ENCODE data around the gene AIM2.
"Not testable (repeated sequence)": the region's sequence is repeated elsewhere in the genome, so short reads cannot be mapped to it uniquely, and the experiment has no call there.

The AIM2 gene

DNA sequence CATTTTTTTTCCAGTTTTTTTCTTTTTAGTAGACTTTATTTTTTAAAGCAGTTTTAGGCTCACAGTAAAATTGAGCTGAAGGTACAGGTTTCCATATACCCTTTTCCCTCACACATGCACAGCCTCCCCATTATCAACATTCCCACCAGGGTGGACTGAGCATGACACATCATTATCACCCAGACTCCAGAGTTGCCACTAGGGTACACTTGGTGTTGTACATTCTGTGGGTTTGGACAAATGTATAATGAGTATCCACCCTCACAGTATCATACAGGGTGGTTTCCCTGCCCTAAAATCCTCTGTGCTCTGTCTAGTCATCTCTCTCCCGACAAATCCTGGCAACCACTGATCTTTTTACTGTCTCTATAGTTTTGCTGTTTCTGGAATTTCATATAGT lies 3.0 kb upstream of the AIM2 start:
- DNase-seq (ENCODE audit: low read depth, low spot score) = no peak

GRCh38 chr1:159077120-159077961 lies 775 bp upstream of the AIM2 start:
- DNase-seq (ENCODE audit: low read depth, low spot score) = no peak

GRCh38 chr1:159071970-159072582 lies 4.5 kb downstream of the AIM2 start:
- DNase-seq (ENCODE audit: low read depth, low spot score) = no peak

DNA sequence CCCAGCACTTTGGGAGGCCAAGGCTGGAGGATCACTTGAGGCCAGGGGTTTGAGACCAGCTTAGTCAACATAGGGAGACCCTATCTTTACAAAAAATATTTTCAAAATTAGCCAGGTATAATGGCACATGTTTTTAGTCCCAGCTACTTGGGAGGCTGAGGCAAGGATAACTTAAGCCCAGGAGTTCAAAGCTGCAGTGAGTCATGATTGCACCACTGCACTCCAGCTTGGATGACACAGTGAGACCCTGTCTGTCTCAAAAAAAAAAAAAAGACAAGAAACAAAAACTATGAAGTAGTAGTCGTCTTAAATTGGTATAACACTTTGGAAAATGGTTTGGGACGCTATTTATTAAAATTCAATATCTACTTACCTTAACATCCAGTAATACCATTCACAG lies 7.7 kb downstream of the AIM2 start:
- DNase-seq (ENCODE audit: low read depth, low spot score) = no peak

DNA sequence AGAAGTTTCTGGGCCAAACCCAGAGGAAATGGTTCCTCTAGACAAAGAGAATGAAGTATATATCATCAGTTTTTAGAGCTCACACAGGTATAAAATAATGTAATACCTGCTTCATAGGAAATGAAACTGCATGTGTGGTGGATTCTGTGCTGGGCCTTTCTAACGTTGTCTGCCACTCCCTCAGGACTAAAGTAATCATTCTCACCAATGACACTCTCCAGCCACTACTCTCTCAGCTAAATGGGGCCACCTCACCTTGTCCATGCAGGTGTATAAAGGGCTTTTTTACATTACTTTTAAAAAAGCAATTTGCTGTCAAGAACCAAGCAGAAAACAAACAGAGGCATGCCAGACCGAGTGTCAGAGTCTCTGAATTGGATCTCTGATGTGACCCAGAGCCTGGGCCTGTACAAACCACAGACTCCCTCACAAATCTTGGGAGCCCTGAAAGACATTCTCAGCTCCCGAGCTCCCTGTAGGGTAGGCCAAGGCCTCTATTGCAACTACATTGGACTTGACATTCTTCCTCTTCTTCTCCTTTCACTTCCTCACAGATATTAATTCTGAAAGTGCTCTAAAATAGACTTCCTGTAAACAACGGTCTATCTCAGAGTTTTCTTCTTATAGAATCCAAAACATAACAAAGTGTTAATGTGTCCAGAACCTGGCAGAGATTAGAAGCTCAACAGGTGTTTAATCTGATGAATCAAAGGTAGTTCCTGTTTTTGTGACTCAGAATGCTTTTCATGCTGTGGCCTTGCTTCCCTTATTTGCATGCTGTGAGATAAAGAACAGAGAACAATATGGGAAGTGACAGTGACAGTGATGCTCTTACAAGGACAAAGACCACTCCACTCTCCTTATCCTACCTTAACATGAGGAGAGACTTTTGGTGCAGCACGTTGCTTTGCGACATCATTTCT lies 8.6 kb downstream of the AIM2 start:
- no peak for DNase-seq (ENCODE audit: low read depth, low spot score)

DNA sequence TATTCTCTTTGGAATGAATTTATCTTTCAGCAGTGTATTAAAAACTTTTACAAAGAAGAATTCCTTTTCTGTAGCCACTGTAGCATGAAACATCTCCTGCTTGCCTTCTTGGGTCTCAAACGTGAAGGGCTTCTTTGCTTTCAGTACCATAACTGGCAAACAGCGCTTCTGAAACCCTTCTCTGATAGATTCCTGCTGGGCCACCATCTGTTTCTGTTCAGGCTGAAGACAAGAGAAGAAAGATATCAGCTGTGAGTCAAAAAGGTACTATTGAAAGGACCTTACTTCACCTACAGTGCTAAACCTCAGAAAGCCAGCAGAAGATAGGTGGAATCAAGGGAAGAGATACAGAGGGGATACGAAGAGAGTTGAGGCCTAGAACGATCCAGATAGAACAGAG lies 10.5 kb downstream of the AIM2 start:
- no peak for DNase-seq (ENCODE audit: low read depth, low spot score)

GRCh38 chr1:159065106-159065505 lies 11.5 kb downstream of the AIM2 start:
- DNase-seq (ENCODE audit: low read depth, low spot score) = no peak

GRCh38 chr1:159058751-159059150 lies 17.8 kb downstream of the AIM2 start:
- DNase-seq (ENCODE audit: low read depth, low spot score) = no peak

- DNase-seq (ENCODE audit: low read depth, low spot score) = peak; percentile 25
Observed at GRCh38 chr1:159056069-159056698, 20.4 kb downstream of the AIM2 start.

DNA sequence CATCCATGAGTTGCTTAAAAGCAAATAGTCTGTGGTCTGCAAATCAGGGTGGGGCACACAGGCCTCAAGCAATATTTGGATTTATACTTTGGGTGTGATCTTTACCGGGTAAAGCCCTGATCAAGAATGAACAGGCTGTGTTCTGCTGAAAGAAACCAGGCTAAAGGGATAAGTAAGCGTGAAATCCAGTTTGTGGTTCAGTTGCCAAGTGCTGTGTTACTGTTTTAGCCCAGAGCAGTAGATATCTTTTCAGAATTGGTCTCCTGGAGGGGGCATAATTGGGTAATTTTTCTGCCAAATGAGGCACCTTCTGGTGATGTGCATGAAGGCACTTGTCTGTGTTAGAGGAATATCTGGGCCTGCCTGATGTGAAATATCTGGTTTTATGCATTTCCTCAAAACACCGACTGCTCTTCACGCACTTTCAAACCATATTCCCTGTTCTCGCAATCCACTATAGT lies 21.4 kb downstream of the AIM2 start:
- no peak for DNase-seq (ENCODE audit: low read depth, low spot score)

- DNase-seq (ENCODE audit: low read depth, low spot score) = no peak
Observed at GRCh38 chr1:159054427-159054826, 22.1 kb downstream of the AIM2 start.

DNA sequence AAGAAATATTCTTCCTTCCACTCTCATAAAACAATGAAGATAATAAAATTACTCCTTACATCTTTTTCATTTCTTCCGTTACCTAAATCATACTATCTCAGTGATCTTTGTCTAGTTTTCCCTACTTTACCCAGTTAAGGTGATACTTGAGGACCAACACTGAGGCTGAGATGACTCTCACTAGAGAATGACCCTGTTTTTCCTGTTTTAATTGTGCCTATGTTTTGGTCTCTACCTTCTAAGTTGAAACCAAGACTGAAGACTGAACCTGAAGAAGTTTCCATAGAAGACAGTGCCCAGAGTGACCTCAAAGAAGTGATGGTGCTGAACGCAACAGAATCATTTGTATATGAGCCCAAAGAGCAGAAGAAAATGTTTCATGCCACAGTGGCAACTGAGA lies 25.1 kb downstream of the AIM2 start:
- DNase-seq (ENCODE audit: low read depth, low spot score) = no peak

- not testable (repeated sequence) for DNase-seq (ENCODE audit: low read depth, low spot score)
Observed at GRCh38 chr1:159046486-159046885, 30.1 kb downstream of the AIM2 start.

DNA sequence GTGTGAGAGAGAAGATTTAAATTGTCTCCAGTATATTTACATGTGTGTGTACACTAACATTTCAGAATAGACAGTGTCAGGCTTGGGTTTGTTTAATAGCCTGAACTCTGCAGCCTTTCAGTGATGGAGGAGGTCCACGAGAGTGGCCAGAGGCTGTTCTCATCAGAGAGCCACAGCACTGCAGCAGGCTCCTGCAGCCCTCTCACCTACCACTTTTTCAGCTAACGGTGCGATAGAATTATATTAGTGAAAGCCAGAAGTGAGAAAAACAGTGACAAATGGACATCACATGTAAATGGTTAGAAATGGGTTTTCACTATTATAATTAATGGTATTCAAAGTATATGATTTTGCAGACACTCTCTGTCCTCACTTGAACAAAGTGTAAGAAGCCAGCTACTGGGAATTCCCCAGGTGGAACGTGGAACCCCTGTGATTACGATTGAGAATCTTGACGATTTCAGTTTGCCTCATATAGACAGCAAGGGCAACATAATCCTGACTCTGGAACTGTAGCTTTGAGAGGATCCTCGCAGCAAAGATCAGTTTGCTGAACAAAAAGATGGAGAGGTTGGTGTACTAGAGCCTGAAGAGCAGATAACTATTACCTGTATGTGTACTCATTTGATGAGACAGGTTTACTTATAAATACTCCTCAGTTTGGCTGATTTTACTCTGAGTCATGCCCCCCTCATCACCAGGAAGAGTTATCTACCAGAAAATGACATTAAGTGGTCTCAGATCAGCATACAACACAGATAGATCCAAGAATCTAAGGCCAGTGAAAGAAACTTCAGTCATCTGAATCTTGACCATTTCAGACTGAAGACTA lies 35.5 kb downstream of the AIM2 start:
- DNase-seq (ENCODE audit: low read depth, low spot score) = no peak

DNA sequence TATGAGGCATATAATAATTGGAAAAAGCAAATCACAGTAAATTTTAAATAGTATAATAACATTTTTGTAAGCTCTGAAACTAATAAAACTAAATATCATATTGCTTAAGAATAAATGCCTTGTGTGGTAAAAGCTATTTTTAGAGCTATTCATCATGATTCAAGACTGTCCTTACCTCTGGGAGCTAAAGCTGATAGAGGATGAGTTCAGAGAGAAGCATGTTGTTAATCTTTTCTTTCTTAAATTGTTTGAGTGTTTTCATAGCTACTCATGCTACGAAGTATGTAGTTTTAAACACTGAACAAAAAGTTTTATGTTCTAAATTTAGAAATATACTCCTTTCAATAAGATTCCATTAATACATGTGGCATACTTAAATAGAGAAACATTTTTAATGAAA lies 36.4 kb downstream of the AIM2 start:
- no peak for DNase-seq (ENCODE audit: low read depth, low spot score)

DNA sequence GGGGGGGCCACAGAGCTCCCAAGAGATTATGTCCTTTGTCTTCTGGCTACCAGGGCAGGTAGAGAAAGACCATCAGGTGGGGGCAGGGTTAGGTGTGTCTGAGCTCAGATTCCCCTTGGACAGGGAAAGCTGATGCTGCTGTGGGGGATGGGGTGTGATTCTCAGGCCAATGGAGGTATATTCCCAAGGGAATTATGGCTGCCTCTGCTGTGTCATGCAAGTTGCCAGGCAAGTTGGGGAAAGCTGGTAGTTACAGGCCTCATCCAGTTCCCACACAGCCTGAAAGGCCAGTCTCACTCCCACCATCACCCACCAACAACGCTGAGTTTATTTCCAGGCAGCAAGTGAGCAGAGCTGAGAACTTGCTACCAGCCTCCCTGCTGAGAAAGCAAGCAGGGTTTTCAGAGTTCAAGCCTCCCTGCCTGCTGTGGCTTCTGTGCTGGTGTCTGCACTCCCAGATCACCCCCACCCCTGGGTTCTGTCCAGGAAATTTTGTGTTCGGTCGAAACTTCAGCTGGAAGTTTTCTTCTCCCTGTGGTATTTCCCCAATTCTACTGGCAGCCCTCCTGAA lies 45.6 kb downstream of the AIM2 start:
- no peak for DNase-seq (ENCODE audit: low read depth, low spot score)

DNA sequence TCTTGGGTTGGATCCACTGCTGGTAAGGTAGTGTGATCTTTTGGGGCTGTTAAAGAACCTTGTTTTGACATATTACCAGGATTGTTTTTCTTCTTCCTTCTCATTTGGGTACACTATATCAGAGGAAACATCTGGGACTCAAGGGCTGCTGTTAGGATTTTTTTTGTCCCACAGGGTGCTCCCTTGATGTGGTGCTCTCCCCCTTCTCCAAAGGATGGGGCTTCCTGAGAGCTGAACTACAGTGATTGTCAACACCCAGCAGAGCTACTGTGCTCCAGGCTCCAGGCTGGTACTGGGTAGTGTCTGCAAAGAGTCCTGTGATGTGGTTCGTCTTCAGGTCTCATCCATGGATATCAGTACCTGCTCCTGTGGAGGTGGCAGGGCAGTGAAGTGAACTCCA lies 46.3 kb downstream of the AIM2 start:
- DNase-seq (ENCODE audit: low read depth, low spot score) = no peak

DNA sequence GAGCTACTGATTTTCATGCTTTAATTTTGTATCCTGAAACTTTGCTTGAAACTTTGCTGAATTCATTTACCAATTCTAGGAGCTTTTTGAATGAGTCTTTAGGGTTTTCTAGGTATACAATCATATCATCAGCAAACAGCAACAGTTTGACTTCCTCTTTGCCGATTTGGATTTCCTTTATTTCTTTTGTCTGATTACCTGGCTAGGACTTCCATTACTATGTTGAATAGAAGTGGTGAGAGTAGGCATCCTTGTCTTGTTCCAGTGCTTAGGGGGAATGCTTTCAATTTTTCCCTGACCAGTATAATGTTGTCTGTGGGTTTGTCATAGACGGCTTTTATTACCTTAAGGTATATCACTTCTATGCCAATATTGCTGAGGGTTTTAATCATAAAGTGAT lies 49.7 kb downstream of the AIM2 start:
- not testable (repeated sequence) for DNase-seq (ENCODE audit: low read depth, low spot score)

DNA sequence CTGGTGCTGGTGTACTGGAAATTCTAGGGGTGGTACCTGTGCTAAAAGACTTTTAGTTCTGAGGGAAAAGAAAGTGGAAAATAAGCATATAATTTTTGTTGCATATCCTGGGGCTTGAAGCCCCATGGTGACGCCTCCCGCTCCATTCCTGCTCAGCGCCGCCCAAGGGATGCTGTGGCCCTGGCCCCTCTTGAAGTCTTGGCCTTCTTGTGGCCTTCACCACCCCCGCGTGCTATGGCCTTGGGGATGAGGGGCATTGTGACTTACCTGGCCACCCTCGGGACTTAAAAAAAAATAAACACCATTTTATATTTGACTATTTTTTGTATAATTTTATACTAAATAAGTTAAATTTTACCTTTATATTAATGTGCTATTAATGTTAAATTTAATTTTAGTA lies 51.5 kb downstream of the AIM2 start:
- DNase-seq (ENCODE audit: low read depth, low spot score) = no peak

- no peak for DNase-seq (ENCODE audit: low read depth, low spot score)
Observed at GRCh38 chr1:159023723-159024122, 52.8 kb downstream of the AIM2 start.
